Stimulated activated CD4-positive, alpha-beta T cell treated with anti-CD3 and anti-CD28 coated beads, Interleukin-1b, Interleukin-23, amount 100 ng/mL, for 1 hour (primary cell): ENCODE measurements around the gene ADARB2.

Source experiments
- DNase-seq, 2 donors: peaks; one replicate each; pipeline ENCODE4 v3.0.0-alpha.2; 2020; ENCODE audit warnings: low read depth in 2 of 2

The ADARB2 gene

DNA sequence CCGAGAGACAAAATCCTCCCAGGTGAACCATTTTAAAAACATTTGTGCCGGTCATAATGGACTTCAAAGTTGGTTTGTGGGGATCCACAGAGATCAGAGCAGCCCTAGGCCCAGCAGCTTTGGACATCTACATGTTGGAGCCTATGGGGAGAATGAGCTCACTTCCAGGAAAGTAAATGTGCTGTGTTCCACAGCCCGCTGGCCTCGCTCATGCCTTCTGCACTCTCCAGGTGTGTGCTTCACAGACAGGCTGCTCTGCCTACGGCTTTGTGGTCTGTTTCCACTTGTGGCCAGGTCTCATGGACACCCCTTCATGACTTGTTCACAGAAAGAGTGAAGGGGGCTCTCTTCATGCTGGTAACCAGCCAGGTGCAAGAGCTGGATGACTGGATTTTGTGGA is 141.6 kb downstream of the ADARB2 start:
- no peak for DNase-seq

DNA sequence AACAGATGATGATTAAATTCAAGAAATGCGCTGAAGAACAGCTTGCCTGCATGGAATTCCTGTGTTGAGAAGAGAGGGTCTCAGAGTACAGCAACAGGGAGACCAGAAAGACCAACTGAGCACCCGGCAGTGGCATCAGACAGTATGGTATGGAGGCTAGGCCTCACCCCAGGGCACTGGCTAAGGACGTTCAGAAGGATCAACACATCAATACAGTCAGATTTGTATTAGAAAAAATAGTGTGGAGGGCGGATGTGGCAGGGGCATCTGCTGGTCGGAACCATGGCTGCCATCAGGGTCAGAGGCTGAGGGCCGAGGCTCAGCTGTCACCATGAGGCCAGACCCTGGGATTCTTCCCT is 142.1 kb downstream of the ADARB2 start:
- DNase-seq, result no peak

DNA sequence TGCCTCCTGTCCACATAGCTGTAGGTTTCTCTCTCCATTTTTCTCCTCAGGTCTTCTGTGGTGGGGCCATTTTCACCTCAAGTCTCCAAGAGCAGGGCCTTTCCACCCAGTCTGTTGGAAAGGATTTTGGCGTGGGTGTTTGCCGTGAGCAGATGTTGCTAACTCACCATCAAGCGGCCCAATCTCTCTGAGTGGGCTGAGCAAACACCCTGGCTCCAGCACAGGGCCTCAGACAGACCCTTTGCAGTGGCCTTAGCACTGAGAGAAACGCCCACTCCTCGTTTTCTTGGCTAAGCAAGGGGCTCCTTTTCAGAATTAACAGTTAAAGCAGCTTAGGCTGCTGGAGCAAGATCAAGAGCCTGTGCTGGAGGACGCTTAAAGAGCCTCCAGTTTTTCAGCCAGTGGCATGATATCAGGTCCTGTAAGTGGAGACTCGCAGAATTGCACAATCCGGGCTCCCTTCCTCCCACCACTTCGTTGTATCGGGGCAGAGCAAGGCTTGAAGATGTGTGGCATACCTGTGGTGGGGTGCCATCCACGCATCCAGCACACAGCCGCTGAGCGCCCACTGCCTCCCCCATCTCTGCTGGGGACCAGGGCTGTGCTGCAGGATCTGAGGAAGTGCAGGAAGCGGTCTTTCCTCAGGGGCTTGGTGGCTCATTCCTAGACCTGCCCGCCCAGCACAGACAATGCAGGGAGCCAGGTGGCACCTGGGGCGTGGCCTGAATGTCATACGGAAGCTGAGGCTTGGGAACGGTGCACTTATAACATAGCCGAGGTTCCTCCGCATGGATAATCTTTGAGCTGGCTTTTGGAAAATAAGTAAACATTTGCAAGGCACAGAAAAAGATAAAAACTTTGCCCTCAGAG is 142.7 kb downstream of the ADARB2 start:
- no peak for DNase-seq

DNA sequence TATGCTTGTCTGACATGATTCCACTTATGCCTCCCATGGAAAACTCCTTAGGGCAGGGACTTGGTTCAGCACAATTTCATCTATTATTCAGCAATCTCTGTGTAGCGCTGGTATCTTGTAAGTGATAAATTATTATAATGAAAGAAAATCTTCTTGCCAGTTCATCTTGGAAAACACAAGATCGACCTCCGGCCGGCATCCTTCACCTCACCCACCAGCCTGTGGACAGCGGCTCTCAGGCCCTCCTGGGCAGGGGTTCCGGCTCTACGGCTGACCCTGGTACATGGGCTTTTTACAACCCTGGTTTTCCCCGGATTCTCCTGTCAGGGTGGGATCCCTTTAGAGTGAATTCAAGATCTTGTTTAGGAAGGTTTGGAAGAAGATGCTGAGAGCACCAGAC is 145.6 kb downstream of the ADARB2 start:
- DNase-seq, result no peak

DNA sequence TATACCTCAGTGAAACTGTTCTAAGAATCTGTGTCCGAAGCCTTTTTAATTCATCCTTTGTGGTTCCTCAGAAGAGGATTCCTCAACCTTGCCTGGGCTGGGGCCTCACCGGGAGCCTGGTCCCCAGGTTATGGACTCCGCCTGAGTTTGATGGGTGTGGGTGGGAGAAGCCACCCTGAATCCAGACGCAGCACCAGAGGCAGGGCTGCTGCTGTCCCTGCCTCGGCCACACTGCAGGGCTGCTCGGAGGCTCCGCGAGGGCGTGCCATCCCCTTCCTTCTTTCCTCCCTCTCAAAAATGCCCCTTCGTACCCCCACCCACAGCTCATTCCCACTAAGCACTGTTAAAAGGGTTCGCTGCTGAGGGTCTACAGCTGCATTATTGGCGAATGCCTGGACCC is 146.3 kb downstream of the ADARB2 start:
- no peak for DNase-seq

DNA sequence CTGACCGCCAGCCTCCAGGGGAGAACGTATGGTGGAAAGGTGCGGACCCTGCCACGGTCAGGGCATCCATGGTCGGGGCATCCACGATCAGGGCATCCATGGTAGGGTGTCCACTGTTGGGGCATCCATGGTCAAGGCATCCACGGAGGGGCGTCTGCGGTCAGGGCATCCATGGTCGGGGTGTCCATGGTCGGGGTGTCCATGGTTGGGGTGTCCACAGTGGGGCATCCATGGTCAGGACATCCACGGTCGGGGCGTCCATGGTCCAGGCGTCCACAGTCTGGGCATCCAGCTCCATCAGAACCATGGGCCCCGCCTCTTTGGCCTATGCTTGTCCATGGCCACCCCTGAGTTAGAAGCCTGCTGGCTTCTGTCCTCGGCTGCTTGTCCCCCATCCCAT is 148.1 kb downstream of the ADARB2 start:
- no peak for DNase-seq

DNA sequence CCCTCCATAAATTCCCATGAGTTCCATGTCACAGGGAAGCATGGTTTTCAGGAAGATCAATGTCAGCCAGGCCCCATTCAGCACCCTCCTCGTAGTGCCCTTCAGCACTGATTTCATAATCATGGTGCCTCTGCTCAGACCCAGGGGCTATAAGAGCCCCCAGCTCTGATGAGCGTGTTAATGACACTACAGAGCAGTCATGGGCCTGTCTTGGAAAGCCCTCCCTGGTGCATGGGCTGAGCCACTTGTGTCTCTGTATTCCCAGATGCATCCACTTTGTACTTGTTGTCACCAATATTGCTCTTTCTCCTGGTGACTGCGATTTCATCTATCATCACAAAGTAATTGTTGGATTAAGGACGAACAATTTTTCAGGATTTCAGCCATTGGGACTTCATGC is 154.6 kb downstream of the ADARB2 start:
- no peak for DNase-seq

DNA sequence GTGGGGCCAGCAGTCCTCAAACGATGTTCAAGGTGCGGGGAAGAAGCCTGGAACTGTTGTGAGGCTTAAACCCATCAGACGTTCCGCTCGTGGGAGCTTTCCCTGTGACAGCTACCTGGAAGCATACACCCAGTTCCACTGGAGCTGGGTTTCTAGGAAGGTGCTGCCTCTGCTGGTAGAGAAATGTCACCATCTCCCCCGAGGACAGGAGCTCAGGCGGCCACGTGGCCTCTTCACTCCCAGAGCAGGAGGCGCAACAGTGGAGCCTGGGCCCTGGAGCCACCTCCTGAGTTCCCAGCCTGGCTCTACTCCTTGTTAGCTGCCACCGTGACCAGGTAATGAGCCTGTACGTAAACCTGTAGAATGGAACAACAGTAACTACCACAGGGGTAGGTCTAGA is 156.1 kb downstream of the ADARB2 start:
- no peak for DNase-seq

DNA sequence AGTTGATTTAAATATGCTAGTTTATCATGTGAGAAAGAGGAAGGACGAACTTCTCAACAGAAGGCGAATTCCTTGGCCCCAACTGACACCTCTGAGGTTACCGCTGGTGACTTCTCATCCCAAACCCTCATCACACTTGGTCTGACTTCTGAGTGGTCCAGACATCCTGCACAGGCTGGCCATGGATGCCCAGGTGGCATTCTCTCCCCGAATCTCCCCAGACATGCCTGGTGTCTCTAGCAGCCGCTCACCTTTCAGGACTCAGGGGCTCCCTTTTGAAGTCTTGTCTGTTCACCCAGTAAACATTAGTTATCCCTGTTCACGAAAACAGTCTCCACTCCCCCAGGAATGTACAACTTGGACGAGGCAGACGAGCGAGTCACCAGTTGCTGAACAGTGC is 157.7 kb downstream of the ADARB2 start:
- no peak for DNase-seq

DNA sequence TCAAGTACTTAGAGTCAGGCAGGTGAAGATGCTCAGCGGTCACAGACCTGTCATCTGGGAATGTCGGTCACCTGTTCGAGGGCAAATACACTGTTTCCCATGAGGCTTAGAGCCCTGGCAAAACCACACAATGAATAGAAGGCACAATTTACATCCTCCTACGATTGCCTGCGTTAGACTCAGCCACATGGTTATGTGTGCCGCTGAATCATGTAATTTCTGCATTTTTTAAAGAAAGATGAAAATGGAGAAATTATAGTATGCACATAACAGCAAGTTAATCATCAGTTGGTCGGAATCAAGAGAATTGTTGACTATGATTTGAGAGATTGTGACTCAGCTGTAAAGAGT is 158.2 kb downstream of the ADARB2 start:
- no peak for DNase-seq

DNA sequence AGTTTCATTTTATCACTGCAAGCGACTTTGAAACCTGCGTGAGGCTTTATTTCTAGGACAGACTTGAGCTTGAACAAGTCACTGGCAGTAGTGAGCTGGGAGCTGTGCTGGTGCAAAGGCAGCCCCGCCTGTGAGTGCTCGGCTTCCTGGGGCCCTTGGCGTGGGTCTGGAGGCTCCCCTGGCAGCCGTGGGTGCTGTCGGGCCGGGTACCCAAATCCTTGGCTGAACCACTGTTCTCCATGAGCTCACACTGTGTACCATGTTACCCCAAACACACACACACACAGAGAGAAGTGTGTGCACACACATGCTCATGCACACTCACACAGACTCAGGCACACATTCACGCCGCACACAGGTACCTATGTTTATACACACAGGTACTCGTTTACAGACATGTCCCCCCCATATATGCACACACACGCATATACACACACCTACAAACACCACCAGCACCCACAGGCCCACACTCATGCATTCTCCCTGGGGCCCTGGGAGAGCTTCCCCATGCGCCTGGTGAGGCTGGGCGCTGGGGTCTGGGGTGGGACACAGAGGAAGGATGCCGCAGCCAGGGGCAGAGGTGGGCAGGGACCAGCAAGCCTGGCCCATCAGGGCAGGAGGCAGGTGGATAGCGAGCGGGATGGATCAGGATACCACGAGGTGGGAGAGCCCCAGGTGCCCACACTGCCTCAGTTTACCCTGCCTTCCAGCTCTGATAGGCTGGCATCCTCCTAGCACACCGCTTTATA is 158.8 kb downstream of the ADARB2 start:
- DNase-seq, result no peak

DNA sequence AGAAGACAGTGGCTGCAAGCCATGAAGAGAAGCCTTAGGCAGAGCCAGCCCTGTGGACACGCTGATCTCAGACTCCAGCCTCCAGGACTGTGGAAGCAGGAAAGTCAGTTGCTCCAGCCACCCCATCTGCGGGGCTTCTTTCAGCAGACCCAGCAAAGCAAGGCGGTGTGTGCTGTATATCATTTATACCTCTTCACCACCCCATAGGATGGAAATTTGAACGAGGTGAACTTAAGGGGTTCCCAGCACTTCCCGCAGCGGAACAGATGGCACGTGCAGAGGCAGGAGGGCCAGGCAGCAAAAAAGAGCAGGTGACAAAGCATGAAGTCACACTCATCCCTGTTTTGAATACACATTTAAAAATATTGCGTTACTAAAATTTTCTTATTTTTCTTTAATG is 159.4 kb downstream of the ADARB2 start:
- no peak for DNase-seq

DNA sequence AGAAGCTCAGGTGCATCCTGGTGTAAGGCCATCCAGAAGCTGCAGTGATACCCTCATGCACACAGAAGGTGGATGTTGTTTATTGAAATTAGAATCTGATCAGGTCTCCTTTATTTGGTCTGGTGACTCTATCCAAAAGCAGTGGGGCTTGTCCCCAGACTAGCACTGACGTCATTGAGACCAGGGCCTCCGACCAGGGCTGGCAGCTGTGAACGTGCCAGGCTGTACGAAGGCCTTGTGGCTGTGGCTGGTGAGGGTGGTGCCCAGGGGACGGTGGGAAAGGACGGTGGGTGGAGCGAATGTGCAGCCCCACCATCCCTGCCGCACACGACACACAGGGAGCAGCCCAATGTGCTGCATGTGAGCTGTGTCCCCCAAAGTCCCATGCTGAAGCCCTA is 160.0 kb downstream of the ADARB2 start:
- no peak for DNase-seq

DNA sequence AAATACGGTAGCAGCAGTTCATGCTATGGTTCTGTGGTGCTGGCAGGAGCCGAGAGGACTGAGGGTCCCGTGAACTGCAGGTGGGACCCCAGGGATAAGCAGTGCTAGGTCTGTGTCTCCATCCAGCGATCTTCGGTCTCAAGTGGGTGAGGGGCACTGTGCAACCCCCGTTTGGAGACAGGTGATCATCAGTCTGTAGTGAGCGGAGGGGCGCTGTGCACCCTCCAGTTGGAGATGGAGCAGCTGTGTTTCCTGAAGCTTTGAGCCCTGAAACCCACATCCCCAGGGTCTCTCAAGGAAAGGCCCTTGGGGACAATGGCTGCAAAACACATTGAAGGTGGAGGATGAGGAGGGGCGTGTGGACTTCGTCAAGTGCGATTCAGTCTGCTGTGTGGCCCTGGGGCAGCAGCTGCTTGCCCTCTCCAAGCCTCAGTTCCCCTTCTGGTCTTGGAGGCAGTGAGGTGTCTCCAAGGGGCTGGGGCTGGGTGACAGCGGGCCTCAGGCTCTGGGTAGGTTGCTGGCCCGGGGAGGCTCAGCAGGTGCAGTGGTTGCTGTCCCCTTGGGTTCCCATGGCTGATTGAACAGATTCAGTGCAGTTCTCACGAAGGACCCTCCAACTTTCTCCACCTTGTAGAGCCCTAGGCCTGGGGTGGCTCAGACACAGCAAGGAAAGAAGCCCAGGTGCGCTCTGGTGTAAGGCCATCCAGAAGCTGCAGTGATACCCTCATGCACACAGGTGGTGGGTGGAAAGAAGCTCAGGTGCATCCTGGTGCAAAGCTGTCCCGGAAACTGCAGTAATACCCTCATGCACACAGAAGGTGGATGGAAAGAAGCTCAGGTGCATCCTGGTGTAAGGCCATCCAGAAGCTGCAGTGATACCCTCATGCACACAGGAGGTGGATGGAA is 160.6 kb downstream of the ADARB2 start:
- DNase-seq, result no peak

DNA sequence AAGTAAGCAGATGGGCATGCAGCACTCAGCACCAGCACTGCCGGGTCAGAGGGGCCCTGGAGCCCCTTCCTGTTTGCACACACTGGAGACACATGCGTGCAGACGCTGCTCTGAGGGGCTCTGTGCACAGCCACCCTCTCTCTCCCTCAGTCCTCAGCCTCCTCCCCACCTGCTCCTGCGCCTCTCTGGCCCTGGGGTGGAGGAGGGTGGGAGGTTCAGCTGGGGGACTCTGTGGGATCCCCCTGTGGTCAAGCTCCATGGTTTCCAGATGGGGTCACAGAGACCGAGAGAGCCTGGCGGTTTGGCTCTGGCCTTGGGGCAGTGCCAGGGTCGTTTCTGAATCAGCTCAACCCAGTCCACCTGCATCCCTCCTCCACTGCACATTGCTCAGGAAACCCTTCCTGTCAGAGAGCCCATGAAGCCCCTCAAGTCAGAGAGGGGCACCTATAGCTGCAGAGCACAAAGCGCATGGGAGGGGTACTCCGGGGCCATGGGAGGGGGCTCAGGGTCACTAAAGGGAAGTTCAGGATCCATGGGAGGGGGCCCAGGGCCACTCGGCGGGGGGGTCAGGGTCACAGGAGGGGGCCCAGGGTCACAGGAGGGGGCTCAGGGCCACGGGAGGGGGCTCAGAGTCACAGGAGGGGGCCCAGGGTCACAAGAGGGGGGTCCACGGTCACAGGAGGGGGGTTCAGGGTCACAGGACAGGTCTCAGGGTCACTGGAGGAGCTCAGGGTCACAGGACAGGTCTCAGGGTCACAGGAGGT is 161.7 kb downstream of the ADARB2 start:
- DNase-seq, result no peak

DNA sequence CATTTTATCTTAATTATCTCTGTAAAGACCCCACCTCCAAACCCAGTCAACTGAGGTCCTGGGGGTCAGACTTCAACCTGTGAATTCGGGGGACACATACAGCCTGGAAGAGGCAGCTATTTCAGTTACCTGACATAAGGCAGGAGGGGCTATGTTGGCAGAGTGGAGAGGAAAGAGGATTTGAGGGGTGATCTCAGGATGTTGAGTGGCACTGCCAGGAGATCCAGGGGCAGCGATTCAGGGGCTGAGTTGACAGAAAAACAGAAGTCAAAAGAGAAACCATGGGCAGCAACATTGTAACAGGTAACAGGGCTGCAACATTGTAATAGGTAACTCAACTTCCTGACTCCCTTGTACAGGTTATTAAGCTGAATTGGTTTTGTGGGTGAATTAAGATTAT is 162.6 kb downstream of the ADARB2 start:
- no peak for DNase-seq

DNA sequence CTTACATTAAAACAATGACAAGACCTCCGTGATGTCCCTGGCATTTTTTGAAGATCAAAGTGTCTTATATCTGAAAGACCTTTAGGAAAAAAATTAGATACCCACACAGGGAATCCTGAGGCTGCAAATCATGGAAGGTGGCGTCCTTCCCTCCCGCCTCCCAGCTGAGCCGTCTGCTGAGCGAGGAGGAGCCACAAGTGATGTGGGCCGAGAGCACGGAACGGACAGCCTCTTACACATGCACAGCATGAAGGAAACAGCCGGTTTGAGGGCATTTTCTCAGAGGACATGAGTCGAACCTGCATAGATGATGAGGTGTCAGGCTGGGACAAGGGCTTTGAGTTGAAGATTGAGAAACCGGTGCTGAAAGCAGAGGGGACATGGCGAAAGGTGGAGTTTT is 163.3 kb downstream of the ADARB2 start:
- DNase-seq, result no peak

DNA sequence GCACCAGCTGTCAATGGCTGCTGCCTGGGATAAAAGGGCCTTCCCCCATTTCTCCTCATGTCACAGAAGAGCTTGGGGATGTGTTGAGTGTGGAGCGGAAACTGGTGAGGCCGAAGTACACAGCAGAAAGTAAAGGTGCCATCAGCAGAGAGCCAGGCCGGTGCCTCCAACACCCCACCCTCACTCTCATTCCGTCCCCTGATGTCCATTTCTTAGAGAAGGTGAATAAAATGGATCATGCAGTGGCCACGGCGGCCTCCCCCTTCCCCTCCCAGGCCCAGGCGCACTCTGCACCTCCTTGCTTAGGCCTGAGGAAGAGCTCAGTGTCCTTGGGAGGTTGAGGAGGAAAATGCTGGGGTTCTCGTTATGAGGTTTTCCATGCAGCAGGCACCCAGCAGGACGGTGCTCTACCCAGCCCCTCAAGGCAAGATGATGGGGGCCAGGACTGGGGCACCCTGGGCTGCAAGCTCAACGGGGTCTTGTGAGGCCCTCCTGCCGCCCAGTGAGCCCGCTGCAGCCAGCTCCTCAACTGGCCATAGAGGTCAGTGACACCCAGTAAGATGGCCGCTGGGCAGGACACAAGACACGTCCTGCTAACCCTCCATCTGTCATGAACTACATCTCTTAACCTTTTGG is 163.9 kb downstream of the ADARB2 start:
- DNase-seq, result no peak

DNA sequence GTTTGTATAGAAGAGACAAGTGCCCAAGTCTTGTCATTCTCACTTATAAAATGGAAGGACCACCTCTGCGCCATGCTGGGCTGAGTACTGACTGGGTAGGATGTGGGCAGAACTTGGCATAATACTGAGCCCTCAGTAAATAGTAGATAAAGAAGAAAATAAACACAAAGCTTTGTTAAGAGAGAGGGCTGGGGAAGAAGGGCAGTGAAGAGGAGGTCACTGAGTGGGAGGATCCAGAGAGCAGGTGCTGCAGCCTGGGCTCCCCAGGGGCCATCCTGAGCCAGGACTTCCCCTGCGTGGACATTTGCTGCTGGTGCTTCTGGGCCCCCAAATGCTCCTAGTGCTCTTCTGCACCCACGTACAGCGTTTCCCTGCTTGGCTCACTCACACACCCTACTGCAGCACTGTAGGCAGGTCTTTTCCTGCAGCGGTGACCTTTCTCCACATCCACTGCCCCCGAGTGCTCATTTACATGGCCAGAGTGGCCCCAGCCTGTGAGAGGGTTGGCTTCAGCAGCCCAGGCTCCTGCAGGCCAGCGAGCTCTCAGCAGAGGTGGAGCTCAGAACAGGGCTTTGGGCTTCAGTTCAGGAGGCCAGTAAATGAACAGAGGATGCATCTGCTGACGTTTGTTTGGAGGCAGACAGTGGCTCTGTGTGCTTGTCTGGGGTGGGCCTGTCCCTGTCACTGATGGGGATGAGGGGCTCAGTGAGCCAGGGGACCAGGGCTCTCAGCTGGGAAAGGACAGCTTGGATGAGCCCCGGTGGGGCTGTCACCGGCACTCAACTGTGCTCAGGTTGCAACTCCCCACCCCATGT is 164.6 kb downstream of the ADARB2 start:
- DNase-seq, result no peak

DNA sequence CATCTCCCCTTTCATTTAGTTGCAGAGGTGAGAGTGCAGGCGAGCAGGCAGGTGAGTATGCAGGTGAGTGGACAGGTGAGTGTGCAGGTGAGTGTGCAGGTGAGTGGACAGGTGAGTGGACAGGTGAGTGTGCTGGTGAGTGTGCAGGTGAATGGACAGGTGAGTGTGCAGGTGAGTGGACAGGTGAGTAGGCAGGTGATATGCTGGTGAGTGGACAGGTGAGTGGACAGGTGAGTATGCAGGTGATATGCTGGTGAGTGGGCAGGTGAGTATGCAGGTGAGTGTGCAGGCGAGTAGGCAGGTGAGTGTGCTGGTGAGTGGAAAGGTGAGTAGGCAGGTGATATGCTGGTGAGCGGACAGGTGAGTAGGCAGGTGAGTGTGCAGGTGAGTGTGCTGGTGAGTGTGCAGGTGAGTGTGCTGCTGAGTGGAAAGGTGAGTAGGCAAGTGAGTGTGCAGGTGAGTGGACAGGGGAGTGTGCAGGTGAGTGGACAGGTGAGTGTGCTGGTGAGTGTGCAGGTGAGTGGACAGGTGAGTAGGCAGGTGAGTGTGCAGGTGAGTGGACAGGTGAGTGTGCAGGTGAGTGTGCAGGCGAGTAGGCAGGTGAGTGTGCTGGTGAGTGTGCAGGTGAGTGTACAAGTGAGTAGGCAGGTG is 165.6 kb downstream of the ADARB2 start:
- no peak for DNase-seq
